G401.6 (cell line): ENCODE measurements around the gene HLA-E.
"Not testable (repeated sequence)": the region's sequence is repeated elsewhere in the genome, so short reads cannot be mapped to it uniquely, and the experiment has no call there.

Experiments
- FAIRE-seq: peaks from 2 replicates; lab custom pipeline; 2012; peaks lifted over from hg19 to GRCh38; lab: Jason Lieb, UNC

The HLA-E gene

GRCh38 chr6:30489081-30490025, at the start of gene HLA-E:
HLA-E (plus strand) TSS chr6:30489509; CDS start chr6:30489532, 23 bp downstream.
- peak; percentile 98 for FAIRE-seq

- no peak for FAIRE-seq
These were observed 48.1 kb upstream of the HLA-E start for GRCh38 chr6:30441171-30441570.

- no peak for FAIRE-seq
These were observed 45.5 kb upstream of the HLA-E start for GRCh38 chr6:30443657-30444450.

- FAIRE-seq = no peak
These were observed 44.9 kb upstream of the HLA-E start for GRCh38 chr6:30444451-30444742.

- no peak for FAIRE-seq
These were observed 43.0 kb upstream of the HLA-E start for GRCh38 chr6:30446259-30446658.

- no peak for FAIRE-seq
These were observed 42.1 kb upstream of the HLA-E start for GRCh38 chr6:30447237-30447636.

GRCh38 chr6:30450548-30450908, 38.8 kb upstream of the HLA-E start:
- no peak for FAIRE-seq

GRCh38 chr6:30450909-30451841, 38.1 kb upstream of the HLA-E start:
- no peak for FAIRE-seq

GRCh38 chr6:30452736-30453507, 36.4 kb upstream of the HLA-E start:
- FAIRE-seq = no peak

- peak; percentile 64 for FAIRE-seq
These were observed 35.7 kb upstream of the HLA-E start for GRCh38 chr6:30453508-30454116.

- peak; percentile 15 for FAIRE-seq
These were observed 30.2 kb upstream of the HLA-E start for GRCh38 chr6:30459145-30459544.

GRCh38 chr6:30461055-30461454, 28.3 kb upstream of the HLA-E start:
- FAIRE-seq = no peak

GRCh38 chr6:30462482-30462881, 26.8 kb upstream of the HLA-E start:
- FAIRE-seq = no peak

- FAIRE-seq = no peak
These were observed 26.1 kb upstream of the HLA-E start for GRCh38 chr6:30463242-30463641.

GRCh38 chr6:30463651-30464618, 25.4 kb upstream of the HLA-E start:
- no peak for FAIRE-seq

GRCh38 chr6:30465595-30466306, 23.6 kb upstream of the HLA-E start:
- no peak for FAIRE-seq

- no peak for FAIRE-seq
These were observed 18.3 kb upstream of the HLA-E start for GRCh38 chr6:30470968-30471367.

GRCh38 chr6:30475116-30475515, 14.2 kb upstream of the HLA-E start:
- FAIRE-seq = not testable (repeated sequence)

- no peak for FAIRE-seq
These were observed 8.7 kb upstream of the HLA-E start for GRCh38 chr6:30480536-30481156.
